Measurements from ENCODE around the gene ICAM4. TPM values are rescaled to one million over a fixed set of nuclear protein-coding genes. Genes with fewer than 3 reads are reported as not detected.
A peak's percentile ranks its signal among the peaks of the same experiment; 100 is the strongest.

The ICAM4 gene
- polyA plus RNA-seq, 1 of the 3 experiments (the other 2 are of a cell fraction): 0.05 TPM

GRCh38 chr19:10333758-10334587 is 47.2 kb downstream of the ICAM4 start:
- WGBS (ENCODE audit: low lambda C conversion rate): under 1% methylated on average over 22 of the region's 44 CpGs
- no peak for DNase-seq
- H2AFZ ChIP-seq (ENCODE audit: low read depth): peak overlapping the region; percentile 66
- peaks cover 12 to 13% of the 10 kb centered on the region in 2 experiments for H3K36me3 ChIP-seq (replicated peaks in 1 of 2; ENCODE audit: control insufficient read depth in 1 of 2, insufficient read depth in 2 of 2, low read length in 1 of 2)
- no peak for TF ChIP-seq TEAD4 (IDR thresholded peaks at IDR 0.05; ENCODE audit: borderline replicate concordance, insufficient read depth)
- TF ChIP-seq USF2 (IDR thresholded peaks at IDR 0.05; ENCODE audit: borderline replicate concordance, low read depth, low read length): no peak
- TF ChIP-seq YY1 (IDR thresholded peaks at IDR 0.05; ENCODE audit: low read depth): no peak
- TF ChIP-seq PBX3 (IDR thresholded peaks at IDR 0.05): no peak
- TF ChIP-seq FOXM1 (IDR thresholded peaks at IDR 0.05; ENCODE audit: low read depth): no peak
- TF ChIP-seq RAD21 (IDR thresholded peaks at IDR 0.05; ENCODE audit: low read length): no peak
- TF ChIP-seq SMC3 (IDR thresholded peaks at IDR 0.05; ENCODE audit: low read depth, low read length): no peak
- TF ChIP-seq POLR2AphosphoS5 (IDR thresholded peaks at IDR 0.05; ENCODE audit: low read depth, low read length): no peak
- TF ChIP-seq NRF1 (IDR thresholded peaks at IDR 0.05; ENCODE audit: low read depth, low read length): no peak
- TF ChIP-seq EP300 (IDR thresholded peaks at IDR 0.05; ENCODE audit: borderline replicate concordance in 1 of 2, low read depth in 1 of 2, low read length in 1 of 2): no peak
- TF ChIP-seq FOSL2 (IDR thresholded peaks at IDR 0.05; ENCODE audit: borderline replicate concordance, low read depth): no peak
- no peak for TF ChIP-seq CHD2 (IDR thresholded peaks at IDR 0.05; ENCODE audit: low read length, partially characterized antibody)
- TF ChIP-seq ZBTB33 (IDR thresholded peaks at IDR 0.05; ENCODE audit: borderline replicate concordance, low read depth): no peak
- no peak for TF ChIP-seq REST (IDR thresholded peaks at IDR 0.05; ENCODE audit: low read depth, low read length)
- no peak for TF ChIP-seq JUND (IDR thresholded peaks at IDR 0.05)
- TF ChIP-seq CTCF (IDR thresholded peaks at IDR 0.05): no peak
- no peak for TF ChIP-seq USF1 (IDR thresholded peaks at IDR 0.05; ENCODE audit: borderline replicate concordance, low read depth)
- no peak; the same call in 1 of the 2 replicates for TF ChIP-seq MXI1 (IDR thresholded peaks at IDR 0.05; ENCODE audit: low read depth, low read length)
- TF ChIP-seq ELF1 (IDR thresholded peaks at IDR 0.05): no peak
- no peak for TF ChIP-seq MEF2A (IDR thresholded peaks at IDR 0.05; ENCODE audit: borderline replicate concordance, low read depth)
- peak overlapping the region; percentile 97; the same call in 1 of the 2 replicates for H3K9ac ChIP-seq
- no peaks in the 10 kb centered on the region for H3K9me3 ChIP-seq
- H4K20me1 ChIP-seq (ENCODE audit: insufficient read depth): peaks cover 27% of the 10 kb centered on the region
- peak overlapping the region; percentile 74 to 97; a peak in 3 of 4 replicates for H3K27ac ChIP-seq (ENCODE audit: low read depth in 2 of 2, low read length in 1 of 2)
- ChIA-PET POLR2A (interaction anchor here (0.8 to 1.9 kb wide), 7 partner anchors 9 to 195 kb away, joined by 3 to 15 read pairs (median 4); partner anchors contain the start of genes CDC37 and TYK2), CTCF (interaction anchor here (0.7 to 3.3 kb wide), 9 partner anchors 9 to 75 kb away, joined by 3 to 18 read pairs (median 3); partner anchors contain the start of genes ICAM1 and TYK2)
- H3K27me3 ChIP-seq (ENCODE audit: insufficient read depth): no peaks in the 10 kb centered on the region
- H3K9me2 ChIP-seq: no peaks in the 10 kb centered on the region
- H3K4me1 ChIP-seq (ENCODE audit: control insufficient read depth in 1 of 2, insufficient read depth in 2 of 2, low read depth in 1 of 2, low read length in 1 of 2): peaks cover 0 to 22% of the 10 kb centered on the region in 2 experiments; a peak in 1 of 4 replicates
- H3K4me3 ChIP-seq (ENCODE audit: low read depth in 2 of 2, low read length in 1 of 2): peak overlapping the region; percentile 81 to 95
- no peaks in the 10 kb centered on the region for H3F3A ChIP-seq (replicated peaks; ENCODE audit: insufficient read depth)
- peak overlapping the region; percentile 97 for H3K4me2 ChIP-seq
- peaks cover 49% of the 10 kb centered on the region for H3K79me2 ChIP-seq (ENCODE audit: insufficient read depth)
